Activated effector memory CD4-positive, alpha-beta T cell treated with anti-CD3 and anti-CD28 coated beads, Interleukin-2, amount 50 U/mL, for 16 hours (primary cell): ENCODE results near the gene RABEP2.
A peak's percentile ranks its signal among the peaks of the same experiment; 100 is the strongest.
"Not testable (repeated sequence)": the region's sequence is repeated elsewhere in the genome, so short reads cannot be mapped to it uniquely, and the experiment has no call there.

Experiments used
- DNase-seq: peaks from one replicate; pipeline ENCODE4 v3.0.0-alpha.2; 2020

The RABEP2 gene

DNA sequence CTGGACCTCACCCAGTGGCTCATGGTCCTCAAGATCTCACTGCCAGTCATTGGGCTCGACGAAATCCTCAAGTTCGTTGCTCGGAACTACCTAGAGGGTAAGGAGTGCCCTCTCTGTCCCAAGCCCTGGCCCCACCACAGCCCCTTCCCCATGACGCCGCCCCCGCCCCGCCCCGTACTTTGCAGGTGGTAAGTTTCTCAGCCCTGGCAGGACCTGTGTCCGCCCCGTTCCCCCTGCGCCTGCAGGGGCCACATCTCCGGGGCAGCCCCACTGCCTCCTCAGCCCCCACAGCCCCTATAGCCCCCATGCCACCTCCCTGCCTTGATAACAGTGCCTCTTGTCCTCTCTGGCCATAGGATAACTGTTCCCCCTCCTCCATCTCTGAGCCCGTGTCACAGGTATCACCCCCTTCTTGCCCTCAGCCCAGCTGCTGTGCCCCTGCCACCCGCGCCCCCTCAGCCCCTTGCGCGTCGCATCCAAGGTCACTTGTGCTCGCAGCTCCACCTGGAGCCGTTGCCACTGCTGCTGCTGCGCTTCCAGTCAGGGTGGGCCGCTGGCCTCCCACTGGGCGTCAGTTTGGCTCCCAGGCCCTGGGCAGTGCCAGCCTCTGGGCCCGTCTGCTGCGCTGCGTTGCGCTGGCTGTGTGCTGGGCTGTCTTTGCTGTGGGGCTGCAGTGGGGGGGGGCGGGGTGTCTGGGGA is 21.5 kb downstream of the RABEP2 start:
- DNase-seq = no peak

DNA sequence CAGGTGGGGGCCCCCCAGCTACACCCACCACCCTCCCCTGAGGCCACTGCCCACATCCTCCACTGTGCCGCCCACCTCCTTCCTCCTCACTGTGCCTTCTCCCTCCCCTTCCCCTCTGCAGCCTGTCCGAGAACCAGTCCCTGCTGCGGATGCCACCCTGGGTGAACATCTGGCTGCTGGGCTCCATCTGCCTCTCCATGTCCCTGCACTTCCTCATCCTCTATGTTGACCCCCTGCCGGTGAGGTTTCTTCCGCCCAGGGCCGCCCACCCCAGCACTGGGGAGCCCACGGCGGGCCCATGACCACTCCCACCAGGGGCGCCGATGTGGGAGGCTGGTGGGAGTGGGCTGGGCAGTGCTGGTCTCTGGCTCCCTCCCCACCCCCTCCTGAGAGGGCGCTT is 22.1 kb downstream of the RABEP2 start:
- DNase-seq = no peak

GRCh38 chr16:28901862-28902261 is 23.2 kb downstream of the RABEP2 start:
- no peak for DNase-seq

DNA sequence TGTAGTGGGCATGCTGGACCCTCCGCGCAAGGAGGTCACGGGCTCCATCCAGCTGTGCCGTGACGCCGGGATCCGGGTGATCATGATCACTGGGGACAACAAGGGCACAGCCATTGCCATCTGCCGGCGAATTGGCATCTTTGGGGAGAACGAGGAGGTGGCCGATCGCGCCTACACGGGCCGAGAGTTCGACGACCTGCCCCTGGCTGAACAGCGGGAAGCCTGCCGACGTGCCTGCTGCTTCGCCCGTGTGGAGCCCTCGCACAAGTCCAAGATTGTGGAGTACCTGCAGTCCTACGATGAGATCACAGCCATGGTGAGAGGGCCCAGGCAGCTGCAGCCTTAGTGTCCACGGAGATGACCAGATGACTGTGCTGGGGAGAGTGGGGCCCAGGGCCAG is 24.4 kb downstream of the RABEP2 start:
- DNase-seq = no peak

GRCh38 chr16:28899882-28900590 is 25.0 kb downstream of the RABEP2 start:
- no peak for DNase-seq

DNA sequence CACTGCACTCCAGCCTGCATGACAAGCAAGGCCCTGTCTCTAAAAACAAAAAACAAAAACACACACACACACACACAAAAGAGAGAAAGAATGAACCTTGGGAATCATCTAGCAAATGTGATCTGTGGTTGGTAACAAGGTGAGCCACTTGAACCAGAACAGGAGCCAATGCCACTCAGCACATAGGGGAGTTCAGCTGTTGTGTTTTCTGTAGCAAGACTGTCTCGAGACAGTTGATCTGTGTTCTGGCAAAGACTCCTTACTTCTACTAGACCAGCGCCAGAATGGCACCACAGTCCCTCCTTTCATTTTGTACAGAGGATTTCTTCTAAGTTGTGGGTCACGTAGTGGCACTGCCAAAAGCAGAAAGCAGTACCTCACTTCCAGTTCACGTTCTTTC is 26.1 kb downstream of the RABEP2 start:
- DNase-seq = no peak

DNA sequence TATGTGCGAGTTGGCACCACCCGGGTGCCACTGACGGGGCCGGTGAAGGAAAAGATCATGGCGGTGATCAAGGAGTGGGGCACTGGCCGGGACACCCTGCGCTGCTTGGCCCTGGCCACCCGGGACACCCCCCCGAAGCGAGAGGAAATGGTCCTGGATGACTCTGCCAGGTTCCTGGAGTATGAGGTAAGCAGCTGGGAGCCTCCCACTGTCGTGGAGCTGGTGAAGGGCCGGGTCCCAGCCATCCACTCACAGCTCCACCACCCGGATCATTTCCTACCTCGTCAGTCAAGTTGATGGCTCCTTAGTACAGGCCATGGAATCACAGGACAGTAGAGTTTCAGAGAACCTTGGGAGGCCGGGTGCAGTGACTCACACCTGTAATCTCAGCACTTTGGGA is 26.8 kb downstream of the RABEP2 start:
- DNase-seq = no peak

GRCh38 chr16:28897826-28898225 is 27.2 kb downstream of the RABEP2 start:
- no peak for DNase-seq

DNA sequence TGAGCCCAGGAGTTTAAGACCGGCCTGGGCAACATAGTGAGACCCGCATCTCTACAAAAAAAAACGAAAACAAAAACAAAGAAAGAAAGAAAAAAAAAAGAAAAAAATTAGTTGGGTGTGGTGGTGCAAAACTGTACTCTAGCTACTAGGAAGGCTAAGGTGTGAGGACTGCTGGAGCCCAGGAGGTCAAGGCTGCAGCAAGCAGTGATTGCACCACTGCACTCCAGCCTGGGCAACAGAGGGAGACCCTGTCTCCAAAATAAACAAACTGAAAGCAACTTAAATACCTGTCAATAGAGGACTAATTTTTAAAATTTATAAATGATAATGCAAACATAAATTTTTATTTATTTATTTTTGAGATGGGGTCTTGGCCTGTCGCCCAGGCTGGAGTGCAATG is 29.4 kb downstream of the RABEP2 start:
- DNase-seq = no peak

- no peak for DNase-seq
These were observed 31.7 kb downstream of the RABEP2 start for GRCh38 chr16:28893291-28893690.

- DNase-seq = no peak
These were observed 32.8 kb downstream of the RABEP2 start for GRCh38 chr16:28891964-28892890.

DNA sequence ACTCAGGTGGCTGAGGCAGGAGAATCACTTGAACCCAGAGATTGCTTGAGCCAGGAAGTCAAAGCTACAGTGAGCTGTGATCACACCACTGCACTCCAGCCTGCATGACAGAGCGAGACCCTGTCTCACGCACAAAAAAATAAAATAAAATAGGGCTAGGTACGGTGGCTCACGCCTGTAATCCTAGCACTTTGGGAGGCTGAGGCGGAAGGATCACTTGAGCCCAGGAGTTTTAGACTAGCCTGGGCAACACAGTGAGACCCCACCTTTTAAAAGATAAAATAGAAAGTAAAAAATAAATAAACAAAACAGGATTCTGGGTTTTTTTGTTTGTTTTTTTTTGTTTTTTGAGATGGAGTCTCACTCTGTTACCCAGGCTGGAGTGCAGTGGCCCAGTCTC is 34.7 kb downstream of the RABEP2 start:
- DNase-seq = not testable (repeated sequence)

GRCh38 chr16:28886945-28887344 is 38.1 kb downstream of the RABEP2 start:
- DNase-seq = no peak

- no peak for DNase-seq
These were observed 41.0 kb downstream of the RABEP2 start for GRCh38 chr16:28884045-28884444.

- no peak for DNase-seq
These were observed 41.6 kb downstream of the RABEP2 start for GRCh38 chr16:28883221-28883996.

DNA sequence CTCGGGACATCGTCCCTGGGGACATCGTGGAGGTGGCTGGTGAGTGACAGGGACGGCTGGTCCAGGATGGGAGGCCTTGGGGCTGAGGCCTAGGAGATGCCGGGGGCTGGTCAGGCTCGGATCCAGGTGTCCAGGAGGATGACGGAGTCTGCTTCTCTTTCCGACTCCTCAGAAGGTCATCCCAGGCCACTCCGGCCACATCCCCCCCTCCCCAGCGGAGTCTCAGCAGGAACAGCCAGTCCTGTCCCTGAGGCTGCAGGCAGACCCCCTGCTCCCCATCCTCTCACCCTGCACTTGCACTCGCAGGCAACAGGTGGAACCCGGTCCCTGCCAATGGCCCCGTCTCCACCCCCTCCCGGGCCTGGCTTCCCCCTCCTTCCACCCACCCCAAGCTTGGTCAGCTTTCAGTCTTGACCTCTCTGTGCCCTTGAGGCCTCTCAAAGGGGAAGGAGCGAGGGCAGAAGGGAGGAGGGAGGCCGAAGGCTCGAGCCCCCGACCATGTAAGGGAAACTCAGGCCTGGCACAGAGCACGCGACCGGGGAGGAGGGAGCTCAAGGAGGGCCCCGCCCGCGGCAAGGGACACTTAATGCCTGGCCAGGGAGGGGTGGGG is 42.4 kb downstream of the RABEP2 start:
- DNase-seq = no peak

DNA sequence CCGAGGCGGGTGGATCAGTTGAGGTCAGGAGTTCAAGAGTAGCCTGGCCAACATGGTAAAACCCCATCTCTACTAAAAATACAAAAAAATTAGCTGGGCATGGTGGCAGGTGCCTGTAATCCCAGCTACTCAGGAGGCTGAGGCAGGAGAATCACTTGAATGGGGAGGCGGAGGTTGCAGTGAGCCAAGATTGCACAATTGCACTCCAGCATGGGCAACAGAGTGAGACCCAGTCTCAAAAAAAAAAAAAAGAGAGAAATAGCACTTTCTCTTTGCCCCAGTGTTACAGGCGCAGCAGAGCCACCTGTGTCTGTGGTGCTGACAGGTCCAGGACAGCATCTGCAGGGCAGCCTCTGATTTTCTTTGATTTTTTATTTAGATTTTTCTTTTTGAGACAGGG is 43.5 kb downstream of the RABEP2 start:
- DNase-seq = not testable (repeated sequence)

DNA sequence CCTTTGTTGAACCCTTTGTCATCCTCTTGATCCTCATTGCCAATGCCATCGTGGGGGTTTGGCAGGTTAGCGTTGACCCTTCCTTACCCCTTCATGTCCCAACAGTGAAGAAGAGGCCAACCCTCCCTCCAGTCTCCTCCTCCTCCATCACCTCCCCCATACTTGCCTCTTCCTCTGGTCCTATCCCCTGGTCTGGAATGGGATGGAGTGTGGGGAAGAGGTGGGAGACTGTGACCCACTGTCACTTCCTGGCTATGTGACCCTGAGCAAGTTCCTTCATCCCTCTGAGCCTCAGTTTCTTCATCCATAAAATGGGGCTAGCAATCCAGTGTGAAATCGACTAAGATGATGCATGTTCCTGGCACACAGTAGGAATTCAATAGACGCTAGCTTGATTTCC is 44.1 kb downstream of the RABEP2 start:
- DNase-seq = no peak

DNA sequence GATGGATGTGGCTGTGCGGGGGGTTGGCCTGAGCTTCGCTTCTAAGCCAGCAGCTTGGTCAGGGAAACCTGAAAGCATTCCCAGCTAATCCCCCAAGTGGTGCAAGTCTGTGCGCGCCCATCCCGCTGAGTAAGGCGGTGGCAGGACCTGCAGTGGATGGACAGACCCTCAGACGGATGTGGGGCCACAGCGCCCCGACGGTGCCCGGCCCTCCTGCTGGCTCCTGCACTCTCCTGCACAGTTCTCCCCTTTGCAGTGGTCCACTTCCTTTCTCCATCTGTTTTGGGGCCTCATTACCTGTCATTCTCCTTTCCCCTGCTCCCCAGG is 44.5 kb downstream of the RABEP2 start:
- no peak for DNase-seq

DNA sequence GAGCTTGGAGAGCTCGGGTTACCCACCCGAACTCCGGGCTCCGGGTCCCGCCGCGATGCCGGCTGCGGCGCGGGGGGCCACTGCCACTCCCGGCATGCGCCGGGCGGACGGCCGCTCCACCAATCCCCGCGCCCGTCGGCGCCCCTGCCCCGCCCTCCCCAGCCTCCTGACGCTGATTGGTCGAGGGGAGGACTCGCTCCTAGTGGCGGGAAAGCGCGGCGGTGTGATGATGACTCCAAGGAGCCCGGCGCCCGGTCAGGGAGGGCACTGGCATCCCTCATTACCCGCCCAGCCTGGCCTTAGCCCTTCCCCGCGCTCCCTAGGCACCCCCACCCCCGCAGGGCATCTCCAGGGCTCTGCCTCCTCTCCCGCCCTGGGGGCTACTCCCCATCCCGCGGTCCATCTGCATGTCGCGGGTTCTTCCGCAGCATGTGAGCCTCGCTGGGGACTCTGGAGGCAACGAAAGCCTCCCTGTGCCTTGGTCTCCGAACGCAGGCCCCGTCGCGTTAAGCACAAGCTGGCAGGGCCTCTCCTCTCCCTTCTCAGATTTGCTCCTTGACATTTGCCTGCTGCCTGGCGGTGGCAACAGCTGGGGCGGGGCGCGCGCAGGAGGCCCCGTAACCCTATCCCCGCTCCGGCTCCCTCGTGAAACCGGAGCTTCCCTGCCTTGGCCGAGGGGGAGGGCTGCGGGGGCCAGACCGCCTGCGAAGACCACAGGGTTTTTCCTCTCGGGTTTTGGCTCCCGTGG is 45.0 kb downstream of the RABEP2 start:
- DNase-seq = peak; percentile 96

DNA sequence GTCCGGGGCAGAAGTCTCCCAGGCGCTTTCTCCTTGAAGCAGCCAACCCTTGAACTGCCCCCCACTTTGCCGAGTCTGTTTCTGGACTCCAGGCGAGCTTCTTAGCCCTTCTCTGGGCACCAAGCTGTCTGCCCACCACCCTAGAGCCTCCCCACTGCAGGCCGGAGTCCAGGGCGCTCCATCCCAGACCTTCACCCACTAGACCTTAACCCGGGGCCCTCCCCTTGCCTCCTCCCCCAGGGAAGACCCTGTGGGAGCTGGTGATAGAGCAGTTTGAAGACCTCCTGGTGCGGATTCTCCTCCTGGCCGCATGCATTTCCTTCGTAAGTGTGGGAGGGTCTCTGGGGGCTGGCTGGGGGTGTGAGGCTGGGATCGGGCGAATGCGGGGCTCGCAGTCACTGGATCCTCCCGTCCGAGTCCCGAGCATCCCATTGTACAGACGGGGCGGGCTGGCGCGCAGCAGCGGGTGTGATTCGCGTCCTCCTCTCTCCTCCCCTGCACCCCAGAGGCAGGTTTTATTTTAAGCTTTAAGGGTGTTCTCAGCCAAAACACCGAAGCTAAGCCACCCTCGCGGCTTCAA is 45.7 kb downstream of the RABEP2 start:
- DNase-seq = no peak
